WTC11 (cell line): Measurements from ENCODE around the gene TJP3. TPM values are rescaled to one million over a fixed set of nuclear protein-coding genes. Genes with fewer than 3 reads are reported as not detected.
"Not testable (repeated sequence)": the region's sequence is repeated elsewhere in the genome, so short reads cannot be mapped to it uniquely, and the experiment has no call there.

Experiments
- ATAC-seq: fragments of 200-7000 bp; cut with Tn5 transposase; 2 replicates; pipeline ENCODE4 v1.10.0; 2021; ENCODE audit warnings: mild to moderate bottlenecking, moderate library complexity
- CTCF ChIA-PET: fragments of 300-600 bp; sonication (Branson Sonifier 250); formaldehyde crosslinking; loops from one replicate; lab custom pipeline; 2021; ENCODE audit warnings: antibody characterized with exemption; lab: Charles Lee
- POLR2A ChIA-PET: fragments of 350-600 bp; sonication (Branson Sonifier 250); formaldehyde crosslinking; loops from one replicate; lab custom pipeline; 2021; ENCODE audit warnings: antibody characterized with exemption; lab: Charles Lee
- DNase-seq: peaks from one replicate; pipeline ENCODE4 v3.0.0; 2021; ENCODE audit warnings: low spot score
- H3K27ac Mint-ChIP-seq: 2 replicates; pipeline ENCODE4 v1.8.0; 2021; ENCODE audit warnings: mixed read lengths
- H3K27me3 Mint-ChIP-seq: 2 replicates; pipeline ENCODE4 v1.8.0; 2021; ENCODE audit warnings: low read depth, mild to moderate bottlenecking, moderate library complexity, mixed read lengths
- H3K36me3 Mint-ChIP-seq: 2 replicates; pipeline ENCODE4 v1.8.0; 2021; ENCODE audit warnings: mixed read lengths
- H3K4me1 Mint-ChIP-seq: 2 replicates; pipeline ENCODE4 v1.8.0; 2022; ENCODE audit warnings: mixed read lengths
- H3K4me3 Mint-ChIP-seq: 2 replicates; pipeline ENCODE4 v1.8.0; 2021; ENCODE audit warnings: mild to moderate bottlenecking, moderate library complexity, mixed read lengths
- H3K9me3 Mint-ChIP-seq: 2 replicates; pipeline ENCODE4 v1.8.0; 2021; ENCODE audit warnings: mixed read lengths
- AFF4 ChIP-seq: sonication (generic); formaldehyde crosslinking; IDR thresholded peaks from 2 replicates; pipeline ENCODE4 v1.8.1; 2023; ENCODE audit warnings: mild to moderate bottlenecking, missing genetic modification reagents, borderline replicate concordance
- ATF6 ChIP-seq: sonication (generic); formaldehyde crosslinking; IDR thresholded peaks from 2 replicates; pipeline ENCODE4 v1.8.1; 2023; ENCODE audit warnings: mild to moderate bottlenecking, missing genetic modification reagents
- CTCF ChIP-seq: fragments of 200-600 bp; IDR thresholded peaks from 2 replicates; pipeline ENCODE4 v1.8.0; 2022; ENCODE audit warnings: antibody characterized with exemption
- E2F1 ChIP-seq: sonication (generic); formaldehyde crosslinking; IDR thresholded peaks from 2 replicates; pipeline ENCODE4 v1.8.0; 2022; ENCODE audit warnings: mild to moderate bottlenecking, missing genetic modification reagents
- FOXP4 ChIP-seq: sonication (generic); formaldehyde crosslinking; IDR thresholded peaks from 2 replicates; pipeline ENCODE4 v1.8.0; 2022; ENCODE audit warnings: mild to moderate bottlenecking, missing genetic modification reagents
- JUN ChIP-seq: sonication (generic); formaldehyde crosslinking; IDR thresholded peaks from 2 replicates; pipeline ENCODE4 v1.8.0; 2023; ENCODE audit warnings: mild to moderate bottlenecking, missing genetic modification reagents
- OVOL2 ChIP-seq: fragments of 250-450 bp; sonication (Bioruptor Pico); IDR thresholded peaks from 2 replicates; pipeline ENCODE4 v1.9.0; 2021; ENCODE audit warnings: mild to moderate bottlenecking, borderline replicate concordance
- ZBTB43 ChIP-seq: sonication (generic); formaldehyde crosslinking; IDR thresholded peaks from 2 replicates; pipeline ENCODE4 v1.8.1; 2023; ENCODE audit warnings: mild to moderate bottlenecking, missing genetic modification reagents
- ZNF121 ChIP-seq: sonication (generic); formaldehyde crosslinking; IDR thresholded peaks from 2 replicates; pipeline ENCODE4 v1.8.0; 2023; ENCODE audit warnings: missing genetic modification reagents
- ZNF281 ChIP-seq: sonication (generic); formaldehyde crosslinking; IDR thresholded peaks from 2 replicates; pipeline ENCODE4 v1.8.0; 2023; ENCODE audit warnings: mild to moderate bottlenecking, missing genetic modification reagents
- ZNF416 ChIP-seq: fragments of 250-450 bp; sonication (Bioruptor Pico); IDR thresholded peaks from 2 replicates; pipeline ENCODE4 v1.9.0; 2021; ENCODE audit warnings: mild to moderate bottlenecking, inconsistent platforms
- total RNA-seq: library from RNA; stranded (reverse); gene quantifications from 3 replicates; pipeline ENCODE4 v1.2.3, GENCODE V29; 2021

The TJP3 gene
- total RNA-seq, 1 experiment from 2014 or later, result 36.2 TPM

GRCh38 chr19:3753631-3754410 is 45.6 kb downstream of the TJP3 start (continued):
- no peak for TF ChIP-seq ZNF281

GRCh38 chr19:3757705-3758104 is 49.5 kb downstream of the TJP3 start:
- H3K9me3 Mint-ChIP-seq, H3K4me1 Mint-ChIP-seq, CTCF ChIA-PET, DNase-seq, H3K4me3 Mint-ChIP-seq, H3K36me3 Mint-ChIP-seq, ATAC-seq, POLR2A ChIA-PET, H3K27ac Mint-ChIP-seq, H3K27me3 Mint-ChIP-seq: not testable (repeated sequence)

- CTCF ChIA-PET, H3K9me3 Mint-ChIP-seq, ATAC-seq, H3K4me3 Mint-ChIP-seq, H3K27me3 Mint-ChIP-seq, H3K27ac Mint-ChIP-seq, H3K4me1 Mint-ChIP-seq, POLR2A ChIA-PET, H3K36me3 Mint-ChIP-seq, DNase-seq: not testable (repeated sequence)
- TF ChIP-seq ZNF121, result peak; percentile 89
Measured at GRCh38 chr19:3758297-3758696, 50.1 kb downstream of the TJP3 start.

- no peak overlapping the region for H3K27ac Mint-ChIP-seq
- H3K9me3 Mint-ChIP-seq, result no peaks in the 10 kb centered on the region
- DNase-seq (no peak), ATAC-seq (no peak)
- ChIA-PET POLR2A (interaction anchor here (0.6 kb wide), 1 partner anchor 122 kb away, joined by 3 read pairs; no protein-coding TSS in a partner anchor), CTCF (interaction anchor here (0.6 kb wide), 1 partner anchor 188 kb away, joined by 3 read pairs; no protein-coding TSS in a partner anchor)
- H3K36me3 Mint-ChIP-seq, result peaks cover 4% of the 10 kb centered on the region
- H3K4me3 Mint-ChIP-seq, result peak overlapping the region; percentile 97; the same call in 1 of the 2 replicates
- H3K4me1 Mint-ChIP-seq, result peaks cover 8% of the 10 kb centered on the region
- H3K27me3 Mint-ChIP-seq, result peaks cover 3% of the 10 kb centered on the region; the same call in 1 of the 2 replicates
- TF ChIP-seq OVOL2, result no peak
- no peak for TF ChIP-seq ATF6 (CRISPR knock-in tag)
- TF ChIP-seq E2F1 (CRISPR knock-in tag), result no peak
- no peak for TF ChIP-seq JUN
- no peak for TF ChIP-seq AFF4 (CRISPR knock-in tag)
- no peak for TF ChIP-seq ZBTB43 (CRISPR knock-in tag)
- no peak for TF ChIP-seq ZNF416
- TF ChIP-seq CTCF, result no peak
- TF ChIP-seq FOXP4, result no peak
Measured at GRCh38 chr19:3759482-3760254, 51.5 kb downstream of the TJP3 start.
